DOHH2 (cell line): ENCODE results near the gene NFATC2IP.

Source experiments
- H3F3A ChIP-seq: fragments of 200-600 bp; sonication (generic), shearing (Covaris generic); 2 replicates; pipeline ENCODE4 v1.6.0; 2016; ENCODE audit warnings: antibody characterized with exemption, mild to moderate bottlenecking; ENCODE audit not compliant: control insufficient read depth, insufficient read depth
- H3K27ac ChIP-seq: fragments of 200-600 bp; sonication (generic); 2 replicates; pipeline ENCODE4 v1.5.1; 2014; ENCODE audit warnings: low read depth, mild to moderate bottlenecking, low read length, moderate library complexity
- H3K27me3 ChIP-seq: fragments of 200-600 bp; sonication (generic); 2 replicates; pipeline ENCODE4 v1.6.1; 2014; ENCODE audit warnings: mild to moderate bottlenecking, low read length, mixed read lengths; ENCODE audit not compliant: control insufficient read depth
- H3K36me3 ChIP-seq: fragments of 200-600 bp; sonication (generic); 2 replicates; pipeline ENCODE4 v1.6.1; 2014; ENCODE audit warnings: mild to moderate bottlenecking, low read length, moderate library complexity, mixed read lengths; ENCODE audit not compliant: control insufficient read depth
- H3K4me1 ChIP-seq: fragments of 200-600 bp; sonication (generic); 2 replicates; pipeline ENCODE4 v1.6.1; 2014; ENCODE audit warnings: mild to moderate bottlenecking, low read length, mixed read lengths; ENCODE audit not compliant: control insufficient read depth
- H3K4me2 ChIP-seq: fragments of 200-600 bp; sonication (generic); 2 replicates; pipeline ENCODE4 v1.6.0; 2014; ENCODE audit warnings: mild to moderate bottlenecking, low read length, moderate library complexity
- H3K4me3 ChIP-seq: fragments of 200-600 bp; sonication (generic); 2 replicates; pipeline ENCODE4 v1.5.1; 2014; ENCODE audit warnings: mild to moderate bottlenecking, low read length, mixed read lengths
- H3K79me2 ChIP-seq: fragments of 200-600 bp; sonication (generic); 2 replicates; pipeline ENCODE4 v1.6.1; 2014; ENCODE audit warnings: mild to moderate bottlenecking, low read length, mixed read lengths; ENCODE audit not compliant: control insufficient read depth
- H3K9me2 ChIP-seq: fragments of 200-600 bp; sonication (generic); replicated peaks from 2 replicates; pipeline ENCODE4 v1.6.1; 2014; ENCODE audit warnings: mild to moderate bottlenecking, low read length, mixed read lengths; ENCODE audit not compliant: control insufficient read depth
- H3K9me3 ChIP-seq: fragments of 200-600 bp; sonication (generic); 2 replicates; pipeline ENCODE4 v1.6.1; 2014; ENCODE audit warnings: antibody characterized with exemption, low read length, mixed read lengths; ENCODE audit not compliant: control insufficient read depth, insufficient read depth
- H4K20me1 ChIP-seq: fragments of 200-600 bp; sonication (generic); 2 replicates; pipeline ENCODE4 v1.6.0; 2014; ENCODE audit warnings: low read depth, mild to moderate bottlenecking, antibody characterized with exemption, low read length, moderate library complexity; ENCODE audit not compliant: control insufficient read depth, insufficient read depth
- EZH2phosphoT487 ChIP-seq: fragments of 200-600 bp; sonication (generic); IDR thresholded peaks from 2 replicates; pipeline ENCODE4 v1.6.1; 2017; ENCODE audit warnings: borderline replicate concordance, mild to moderate bottlenecking, antibody characterized with exemption, low read length, moderate library complexity, mixed read lengths
- TF ChIP-seq, protein P1 (sequence below): fragments of 200-600 bp; sonication (generic); IDR thresholded peaks from one replicate; pipeline ENCODE4 v1.5.1; 2014; ENCODE audit warnings: antibody characterized with exemption, mild to moderate bottlenecking, low read depth, low read length; ENCODE audit not compliant: poor library complexity, severe bottlenecking

Gene NFATC2IP

GRCh38 chr16:28933171-28933570, 17.6 kb upstream of the NFATC2IP start:
- peak overlapping the region; percentile 99 for H3K27ac ChIP-seq
- peaks cover 65% of the 10 kb centered on the region for H3K36me3 ChIP-seq
- peak overlapping the region; percentile 97 for H3K4me3 ChIP-seq
- peaks cover 47% of the 10 kb centered on the region for H3K79me2 ChIP-seq
- H3K9me2 ChIP-seq = no peaks in the 10 kb centered on the region
- no peaks in the 10 kb centered on the region; the same call in 1 of the 2 replicates for H3K9me3 ChIP-seq
- no peaks in the 10 kb centered on the region for H3K27me3 ChIP-seq
- H3F3A ChIP-seq = peaks cover 37% of the 10 kb centered on the region
- H3K4me1 ChIP-seq = peaks cover 58% of the 10 kb centered on the region
- peak overlapping the region; percentile 96 for H3K4me2 ChIP-seq
- no peak for TF ChIP-seq EZH2phosphoT487
- TF ChIP-seq, protein P1, sequence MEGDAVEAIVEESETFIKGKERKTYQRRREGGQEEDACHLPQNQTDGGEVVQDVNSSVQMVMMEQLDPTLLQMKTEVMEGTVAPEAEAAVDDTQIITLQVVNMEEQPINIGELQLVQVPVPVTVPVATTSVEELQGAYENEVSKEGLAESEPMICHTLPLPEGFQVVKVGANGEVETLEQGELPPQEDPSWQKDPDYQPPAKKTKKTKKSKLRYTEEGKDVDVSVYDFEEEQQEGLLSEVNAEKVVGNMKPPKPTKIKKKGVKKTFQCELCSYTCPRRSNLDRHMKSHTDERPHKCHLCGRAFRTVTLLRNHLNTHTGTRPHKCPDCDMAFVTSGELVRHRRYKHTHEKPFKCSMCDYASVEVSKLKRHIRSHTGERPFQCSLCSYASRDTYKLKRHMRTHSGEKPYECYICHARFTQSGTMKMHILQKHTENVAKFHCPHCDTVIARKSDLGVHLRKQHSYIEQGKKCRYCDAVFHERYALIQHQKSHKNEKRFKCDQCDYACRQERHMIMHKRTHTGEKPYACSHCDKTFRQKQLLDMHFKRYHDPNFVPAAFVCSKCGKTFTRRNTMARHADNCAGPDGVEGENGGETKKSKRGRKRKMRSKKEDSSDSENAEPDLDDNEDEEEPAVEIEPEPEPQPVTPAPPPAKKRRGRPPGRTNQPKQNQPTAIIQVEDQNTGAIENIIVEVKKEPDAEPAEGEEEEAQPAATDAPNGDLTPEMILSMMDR = no peak
- H4K20me1 ChIP-seq = peaks cover 11% of the 10 kb centered on the region; the same call in 1 of the 2 replicates

DNA sequence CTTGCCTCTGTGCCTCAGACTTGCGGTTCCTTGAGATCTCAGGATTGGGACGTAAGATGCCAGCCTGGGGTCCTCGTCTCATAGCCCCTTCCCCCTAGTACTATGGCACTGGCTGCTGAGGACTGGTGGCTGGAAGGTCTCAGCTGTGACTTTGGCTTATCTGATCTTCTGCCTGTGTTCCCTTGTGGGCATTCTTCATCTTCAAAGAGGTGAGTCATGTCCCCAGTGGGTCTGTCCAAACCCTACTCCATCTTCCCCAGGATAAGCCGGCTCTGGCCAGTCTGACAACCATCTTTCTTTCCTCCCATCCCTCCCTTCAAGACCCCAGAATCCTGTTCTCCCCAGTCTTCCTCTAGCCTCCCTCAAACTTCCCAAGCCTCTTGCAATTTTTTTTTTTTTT, 15.4 kb upstream of the NFATC2IP start:
- TF ChIP-seq, protein P1 = no peak
- no peak for TF ChIP-seq EZH2phosphoT487
- Histone ChIP-seq H3K79me2 (peaks cover 47% of the 10 kb centered on the region), H3K9me2 (no peaks in the 10 kb centered on the region), H3K27me3 (no peaks in the 10 kb centered on the region), H3K36me3 (peaks cover 81% of the 10 kb centered on the region), H3K27ac (no peak overlapping the region), H3K4me2 (no peak overlapping the region), H4K20me1 (peaks cover 11% of the 10 kb centered on the region; the same call in 1 of the 2 replicates), H3K4me3 (no peak overlapping the region), H3F3A (peaks cover 34% of the 10 kb centered on the region), H3K9me3 (no peaks in the 10 kb centered on the region; the same call in 1 of the 2 replicates), H3K4me1 (peaks cover 47% of the 10 kb centered on the region)

- no peaks in the 10 kb centered on the region; the same call in 1 of the 2 replicates for H3K9me3 ChIP-seq
- no peak for TF ChIP-seq EZH2phosphoT487
- TF ChIP-seq, protein P1 = no peak
- no peak overlapping the region for H3K4me2 ChIP-seq
- H3K4me3 ChIP-seq = peak overlapping the region; percentile 19; the same call in 1 of the 2 replicates
- no peak overlapping the region for H3K27ac ChIP-seq
- peaks cover 11% of the 10 kb centered on the region; the same call in 1 of the 2 replicates for H4K20me1 ChIP-seq
- peaks cover 39% of the 10 kb centered on the region for H3K4me1 ChIP-seq
- no peaks in the 10 kb centered on the region for H3K9me2 ChIP-seq
- H3K36me3 ChIP-seq = peaks cover 77% of the 10 kb centered on the region
- peaks cover 30% of the 10 kb centered on the region for H3F3A ChIP-seq
- peaks cover 47% of the 10 kb centered on the region for H3K79me2 ChIP-seq
- H3K27me3 ChIP-seq = no peaks in the 10 kb centered on the region
These were observed 14.6 kb upstream of the NFATC2IP start for GRCh38 chr16:28935924-28936783.
